Measurements from ENCODE around the gene KRTAP10-10. TPM values are rescaled to one million over a fixed set of nuclear protein-coding genes. Genes with fewer than 3 reads are reported as not detected.

Gene KRTAP10-10
- total and polyA plus RNA-seq, 2 donors (not counting 1 experiment from before 2014, with no cell fraction given): not detected

DNA sequence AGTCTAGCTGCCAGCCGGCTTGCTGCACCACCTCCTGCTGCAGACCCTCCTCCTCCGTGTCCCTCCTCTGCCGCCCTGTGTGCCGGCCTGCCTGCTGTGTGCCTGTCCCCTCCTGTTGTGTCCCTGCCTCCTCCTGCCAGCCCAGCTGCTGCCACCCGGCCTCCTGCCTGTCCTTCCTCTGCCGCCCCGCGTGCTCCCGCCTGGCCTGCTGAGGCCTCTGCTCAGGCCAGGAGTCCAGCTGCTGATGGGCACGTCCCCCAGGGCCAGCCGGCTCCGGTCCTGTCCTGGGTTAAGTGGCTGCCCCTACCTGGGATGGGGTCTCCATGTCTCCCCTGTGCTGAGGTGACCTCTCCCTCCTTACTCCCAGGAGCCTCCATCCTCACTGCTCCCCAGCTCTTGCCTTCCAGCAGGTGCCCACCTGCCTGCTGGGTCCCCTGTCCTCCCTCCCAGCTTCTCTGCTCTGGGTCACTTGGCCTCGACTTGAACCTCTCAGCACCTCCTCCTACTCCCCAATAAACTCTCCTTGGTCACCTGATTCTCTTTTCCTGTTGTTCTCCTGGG, 24.4 kb upstream of the KRTAP10-10 start:
- H3K4me3 ChIP-seq (ENCODE audit: control extremely low read depth in 1 of 5, extremely low read depth in 1 of 5, insufficient read depth in 1 of 5, low read depth in 2 of 5, low read length in 4 of 5): no peak overlapping the region
- H3K9me3 ChIP-seq (ENCODE audit: control extremely low read depth in 1 of 3, control insufficient read depth in 2 of 3, insufficient read depth in 1 of 3, low read length in 2 of 3): peaks cover 4 to 42% (median 25%) of the 10 kb centered on the region in 3 donors
- CTCF ChIA-PET: no interaction called here
- POLR2A ChIA-PET: no interaction called here
- H3K27ac Mint-ChIP-seq: no peak overlapping the region
- H3K27me3 ChIP-seq (replicated peaks in 1 of 4; ENCODE audit: control extremely low read depth in 1 of 4, control insufficient read depth in 3 of 4, insufficient read depth in 4 of 4, low read length in 3 of 4): peaks cover 0 to 3% (median 1%) of the 10 kb centered on the region in 4 experiments
- 88% methylated on average over 13 of the region's 13 CpGs for WGBS (ENCODE audit: insufficient coverage)
- no peak for DNase-seq
- intact Hi-C loops (cut with micrococcal nuclease): no loop called here
- H2AFZ ChIP-seq (ENCODE audit: insufficient read depth, low read depth, low read length, poor library complexity, severe bottlenecking): no peak overlapping the region
- H3K9me3 Mint-ChIP-seq (ENCODE audit: insufficient read depth): peaks cover 15% of the 10 kb centered on the region
- ATAC-seq (ENCODE audit: low read depth): no peak
- no peaks in the 10 kb centered on the region for H3K4me1 Mint-ChIP-seq
- peaks cover 10% of the 10 kb centered on the region for H3K27me3 Mint-ChIP-seq
- H3K4me1 ChIP-seq (ENCODE audit: control insufficient read depth in 2 of 2, insufficient read depth in 2 of 2, low read length in 2 of 2): no peaks in the 10 kb centered on the region
- no peaks in the 10 kb centered on the region for H3K79me2 ChIP-seq (ENCODE audit: control insufficient read depth, insufficient read depth, low read length)
- H3K4me3 Mint-ChIP-seq: no peak overlapping the region
- no peaks in the 10 kb centered on the region for H4K20me1 ChIP-seq (ENCODE audit: control insufficient read depth, insufficient read depth, low read length, poor library complexity, severe bottlenecking)
- no peak overlapping the region for H3K4me2 ChIP-seq (replicated peaks; ENCODE audit: low read depth, low read length, poor library complexity, severe bottlenecking)
- H3K27ac ChIP-seq (ENCODE audit: low read length in 2 of 2): no peak overlapping the region
- TF ChIP-seq CTCF (IDR thresholded peaks at IDR 0.05) (no peak), EZH2 (IDR thresholded peaks at IDR 0.05; ENCODE audit: borderline replicate concordance, insufficient read depth, low read depth, low read length, poor library complexity, severe bottlenecking) (no peak)
- no peaks in the 10 kb centered on the region for H3K36me3 ChIP-seq (replicated peaks in 1 of 2; ENCODE audit: control extremely low read depth in 1 of 2, control insufficient read depth in 1 of 2, extremely low read depth in 1 of 2, insufficient read depth in 2 of 2, low read length in 1 of 2)
- H3K9ac ChIP-seq (ENCODE audit: low read length): no peak overlapping the region

DNA sequence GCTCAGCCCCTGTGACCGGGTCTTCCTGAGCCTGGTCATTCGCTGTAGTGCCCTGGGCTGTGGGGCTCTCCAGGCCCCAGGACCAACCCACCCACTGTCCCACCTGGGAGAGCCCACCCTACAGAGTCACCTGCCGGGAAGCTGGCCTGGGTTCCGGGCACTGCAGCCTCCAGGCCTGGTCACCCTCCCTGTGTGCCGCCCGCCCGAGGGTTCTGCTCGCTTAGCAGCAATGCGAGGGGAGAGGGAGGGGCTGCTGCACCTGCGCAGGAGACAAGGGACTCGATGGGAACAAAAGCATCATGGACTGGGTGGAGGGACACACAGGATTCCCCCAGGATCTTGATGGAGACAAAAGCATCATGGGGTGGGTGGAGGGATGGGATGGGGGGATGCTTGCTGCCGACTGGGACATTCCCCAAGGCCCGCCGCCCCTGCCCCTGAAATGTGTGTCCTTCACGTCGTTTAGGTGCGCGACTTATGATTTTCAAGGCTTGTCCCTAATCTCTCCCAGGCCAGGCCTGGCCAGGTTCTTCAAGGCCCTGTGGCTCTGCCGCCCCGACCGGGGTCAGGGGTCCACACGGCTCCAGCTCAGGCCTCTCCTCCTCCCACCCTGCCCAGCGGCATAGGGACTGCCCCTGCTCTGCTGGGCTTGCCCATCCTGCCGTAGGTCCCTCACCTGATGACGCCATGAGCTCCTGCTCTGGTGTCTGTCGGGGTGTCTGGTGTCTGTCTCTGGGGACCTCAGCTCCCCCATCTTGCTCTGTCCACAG, 23.6 kb upstream of the KRTAP10-10 start:
- intact Hi-C loops (cut with micrococcal nuclease): no loop called here
- H3K4me3 ChIP-seq (ENCODE audit: control extremely low read depth in 1 of 5, extremely low read depth in 1 of 5, insufficient read depth in 1 of 5, low read depth in 2 of 5, low read length in 4 of 5): no peak overlapping the region
- ATAC-seq (ENCODE audit: low read depth) (no peak), DNase-seq (no peak)
- TF ChIP-seq EZH2 (IDR thresholded peaks at IDR 0.05; ENCODE audit: borderline replicate concordance, insufficient read depth, low read depth, low read length, poor library complexity, severe bottlenecking) (no peak), CTCF (IDR thresholded peaks at IDR 0.05) (no peak)
- H3K4me3 Mint-ChIP-seq: no peak overlapping the region
- peaks cover 0 to 3% (median 1%) of the 10 kb centered on the region in 4 experiments for H3K27me3 ChIP-seq (replicated peaks in 1 of 4; ENCODE audit: control extremely low read depth in 1 of 4, control insufficient read depth in 3 of 4, insufficient read depth in 4 of 4, low read length in 3 of 4)
- H3K4me1 ChIP-seq (ENCODE audit: control insufficient read depth in 2 of 2, insufficient read depth in 2 of 2, low read length in 2 of 2): peaks cover 4% of the 10 kb centered on the region in 2 donors
- WGBS (ENCODE audit: insufficient coverage): 94% methylated on average over 26 of the region's 26 CpGs
- POLR2A ChIA-PET: no interaction called here
- H4K20me1 ChIP-seq (ENCODE audit: control insufficient read depth, insufficient read depth, low read length, poor library complexity, severe bottlenecking): no peaks in the 10 kb centered on the region
- peaks cover 4% of the 10 kb centered on the region for H3K27me3 Mint-ChIP-seq
- no peaks in the 10 kb centered on the region for H3K36me3 ChIP-seq (replicated peaks in 1 of 2; ENCODE audit: control extremely low read depth in 1 of 2, control insufficient read depth in 1 of 2, extremely low read depth in 1 of 2, insufficient read depth in 2 of 2, low read length in 1 of 2)
- no peak overlapping the region for H2AFZ ChIP-seq (ENCODE audit: insufficient read depth, low read depth, low read length, poor library complexity, severe bottlenecking)
- H3K27ac ChIP-seq (ENCODE audit: low read length in 2 of 2): no peak overlapping the region
- H3K4me2 ChIP-seq (replicated peaks; ENCODE audit: low read depth, low read length, poor library complexity, severe bottlenecking): no peak overlapping the region
- H3K27ac Mint-ChIP-seq: no peak overlapping the region
- H3K4me1 Mint-ChIP-seq: peaks cover 5% of the 10 kb centered on the region
- H3K9ac ChIP-seq (ENCODE audit: low read length): no peak overlapping the region
- H3K9me3 ChIP-seq (ENCODE audit: control extremely low read depth in 1 of 3, control insufficient read depth in 2 of 3, insufficient read depth in 1 of 3, low read length in 2 of 3): peaks cover 4 to 42% (median 25%) of the 10 kb centered on the region in 3 donors
- H3K79me2 ChIP-seq (ENCODE audit: control insufficient read depth, insufficient read depth, low read length): no peaks in the 10 kb centered on the region
- peaks cover 15% of the 10 kb centered on the region for H3K9me3 Mint-ChIP-seq (ENCODE audit: insufficient read depth)
- CTCF ChIA-PET: no interaction called here

Data from B cell (primary cell).